NCI-H446 treated with DMSO at 0.1 percent for 48 hours (cell line): ENCODE measurements around the gene ABCA10.
A peak's percentile ranks its signal among the peaks of the same experiment; 100 is the strongest.
"Not testable (repeated sequence)": the region's sequence is repeated elsewhere in the genome, so short reads cannot be mapped to it uniquely, and the experiment has no call there.

ENCODE experiments used
- DNase-seq: peaks from one replicate; lab custom pipeline; 2025; lab: John Stamatoyannopoulos, UW

The ABCA10 gene, protein sequence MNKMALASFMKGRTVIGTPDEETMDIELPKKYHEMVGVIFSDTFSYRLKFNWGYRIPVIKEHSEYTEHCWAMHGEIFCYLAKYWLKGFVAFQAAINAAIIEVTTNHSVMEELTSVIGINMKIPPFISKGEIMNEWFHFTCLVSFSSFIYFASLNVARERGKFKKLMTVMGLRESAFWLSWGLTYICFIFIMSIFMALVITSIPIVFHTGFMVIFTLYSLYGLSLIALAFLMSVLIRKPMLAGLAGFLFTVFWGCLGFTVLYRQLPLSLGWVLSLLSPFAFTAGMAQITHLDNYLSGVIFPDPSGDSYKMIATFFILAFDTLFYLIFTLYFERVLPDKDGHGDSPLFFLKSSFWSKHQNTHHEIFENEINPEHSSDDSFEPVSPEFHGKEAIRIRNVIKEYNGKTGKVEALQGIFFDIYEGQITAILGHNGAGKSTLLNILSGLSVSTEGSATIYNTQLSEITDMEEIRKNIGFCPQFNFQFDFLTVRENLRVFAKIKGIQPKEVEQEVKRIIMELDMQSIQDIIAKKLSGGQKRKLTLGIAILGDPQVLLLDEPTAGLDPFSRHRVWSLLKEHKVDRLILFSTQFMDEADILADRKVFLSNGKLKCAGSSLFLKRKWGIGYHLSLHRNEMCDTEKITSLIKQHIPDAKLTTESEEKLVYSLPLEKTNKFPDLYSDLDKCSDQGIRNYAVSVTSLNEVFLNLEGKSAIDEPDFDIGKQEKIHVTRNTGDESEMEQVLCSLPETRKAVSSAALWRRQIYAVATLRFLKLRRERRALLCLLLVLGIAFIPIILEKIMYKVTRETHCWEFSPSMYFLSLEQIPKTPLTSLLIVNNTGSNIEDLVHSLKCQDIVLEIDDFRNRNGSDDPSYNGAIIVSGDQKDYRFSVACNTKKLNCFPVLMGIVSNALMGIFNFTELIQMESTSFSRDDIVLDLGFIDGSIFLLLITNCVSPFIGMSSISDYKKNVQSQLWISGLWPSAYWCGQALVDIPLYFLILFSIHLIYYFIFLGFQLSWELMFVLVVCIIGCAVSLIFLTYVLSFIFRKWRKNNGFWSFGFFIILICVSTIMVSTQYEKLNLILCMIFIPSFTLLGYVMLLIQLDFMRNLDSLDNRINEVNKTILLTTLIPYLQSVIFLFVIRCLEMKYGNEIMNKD (N-terminal part only)

DNA sequence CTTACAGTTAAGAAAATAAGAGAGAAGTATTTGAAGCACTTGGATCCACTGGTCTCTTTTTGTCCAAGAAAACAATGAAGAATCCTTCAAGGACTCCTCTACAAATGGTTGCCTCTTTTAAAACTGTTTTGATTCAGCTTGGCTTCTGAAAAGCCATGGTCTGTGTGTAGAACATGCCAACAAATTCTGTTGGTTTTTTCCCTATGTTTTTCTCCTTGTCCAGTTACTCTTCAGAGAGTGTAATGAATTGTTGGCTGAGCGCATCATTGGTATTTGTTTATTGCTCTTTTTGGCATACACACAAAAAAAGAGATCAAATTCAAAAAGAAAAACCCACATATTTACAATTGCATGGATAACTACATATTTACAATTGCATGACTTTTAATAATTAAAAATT lies at the start of gene ABCA10:
ABCA10 (minus strand) TSS at position 249 of the 400 bp plus-strand sequence. CDS start 3,466 bp downstream, outside the sequence.
- no peak for DNase-seq

DNA sequence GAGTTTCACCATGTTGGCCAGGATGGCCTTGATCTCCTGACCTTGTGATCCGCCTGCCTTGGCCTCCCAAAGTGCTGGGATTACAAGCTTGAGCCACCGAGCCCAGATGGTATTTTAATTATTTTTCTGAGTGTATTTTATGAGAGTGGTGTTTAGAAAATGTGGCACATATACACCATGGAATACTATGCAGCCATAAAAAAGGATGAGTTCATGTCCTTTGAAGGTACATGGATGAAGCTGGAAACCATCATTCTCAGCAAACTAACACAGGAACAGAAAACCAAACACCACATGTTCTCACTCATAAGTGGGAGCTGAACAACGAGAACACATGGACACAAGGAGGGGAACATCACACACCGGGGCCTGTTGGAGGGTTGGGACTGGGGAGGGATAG lies 47.7 kb upstream of the ABCA10 start:
- DNase-seq, result not testable (repeated sequence)

GRCh38 chr17:69275751-69276150 lies 47.1 kb upstream of the ABCA10 start:
- DNase-seq, result no peak

- DNase-seq, result no peak
Measured at GRCh38 chr17:69271023-69271422, 42.4 kb upstream of the ABCA10 start.

- no peak for DNase-seq
Measured at GRCh38 chr17:69269131-69269998, 40.7 kb upstream of the ABCA10 start.

DNA sequence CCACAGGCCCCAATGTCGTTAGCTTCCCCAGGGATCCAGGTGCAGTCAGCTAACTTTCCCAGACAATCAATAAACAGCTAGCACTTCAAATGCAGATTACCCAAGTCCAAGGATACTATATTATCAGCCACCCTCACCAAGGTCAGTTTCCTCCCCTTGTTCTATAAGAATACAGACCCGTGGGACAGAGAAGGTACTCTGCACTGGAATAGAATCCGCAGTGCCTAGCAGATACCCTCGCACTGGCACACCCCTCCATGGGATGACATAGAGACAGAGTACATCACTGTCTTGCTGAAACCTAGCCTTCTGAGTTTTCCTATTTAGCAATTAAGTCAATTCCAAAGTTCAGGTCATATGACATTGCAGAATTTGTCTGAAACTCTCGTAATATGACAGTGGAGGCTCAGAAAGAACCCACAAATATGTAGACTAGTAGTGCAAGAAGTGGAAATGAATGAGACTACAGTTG lies 40.0 kb upstream of the ABCA10 start:
- no peak for DNase-seq

GRCh38 chr17:69267219-69267618 lies 38.6 kb upstream of the ABCA10 start:
- no peak for DNase-seq

DNA sequence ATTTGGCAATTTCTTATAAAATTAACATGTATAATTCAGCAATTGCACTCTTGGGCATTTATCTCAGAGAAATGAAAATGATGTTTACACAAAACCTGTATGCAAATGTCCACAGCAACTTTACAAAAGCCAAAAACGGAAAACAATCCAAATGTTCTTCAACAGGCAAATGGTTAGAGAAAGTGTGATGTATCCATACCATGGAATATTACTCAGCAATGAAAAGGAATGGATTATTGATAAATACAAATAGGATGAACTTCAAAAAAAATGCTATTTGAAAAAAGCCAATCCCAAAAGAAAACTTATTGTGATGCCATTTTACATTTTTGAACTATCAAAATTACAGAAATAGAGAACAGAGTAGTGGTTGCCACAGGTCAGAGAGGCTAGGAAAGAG lies 37.2 kb upstream of the ABCA10 start:
- DNase-seq, result no peak

- no peak for DNase-seq
Measured at GRCh38 chr17:69254187-69254586, 25.6 kb upstream of the ABCA10 start.

- no peak for DNase-seq
Measured at GRCh38 chr17:69250641-69251040, 22.0 kb upstream of the ABCA10 start.

DNA sequence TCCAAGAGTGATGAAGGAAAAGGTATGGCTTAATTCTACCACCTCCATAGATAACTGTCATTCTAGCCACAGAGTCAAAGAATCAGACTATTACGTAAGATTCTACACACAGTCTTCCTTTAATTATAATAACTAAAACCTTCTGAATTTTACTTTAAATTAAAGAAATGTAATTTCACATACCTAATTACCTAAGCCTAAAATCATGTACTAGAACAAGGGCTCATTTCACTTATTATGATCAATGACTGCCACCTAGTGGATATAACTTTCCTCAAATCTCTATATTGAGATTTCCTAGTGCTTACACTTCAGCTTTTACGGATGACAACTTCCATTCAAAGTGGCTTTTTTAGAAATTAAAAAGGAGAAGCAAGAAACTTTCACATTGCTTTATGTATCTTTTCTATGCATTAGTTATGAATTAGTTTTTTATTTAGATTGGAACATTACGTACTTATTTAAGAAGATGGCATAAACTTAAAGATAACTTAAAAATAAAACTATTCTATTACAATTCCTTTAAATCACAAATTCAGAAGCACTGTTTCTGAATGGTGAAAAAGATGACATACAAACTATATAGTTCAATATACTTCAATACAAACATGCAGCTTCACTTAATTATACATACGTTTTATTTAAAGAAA lies 18.2 kb upstream of the ABCA10 start:
- peak; percentile 1 for DNase-seq

GRCh38 chr17:69246202-69246601 lies 17.6 kb upstream of the ABCA10 start:
- no peak for DNase-seq

- DNase-seq, result no peak
Measured at GRCh38 chr17:69245617-69246016, 17.0 kb upstream of the ABCA10 start.

DNA sequence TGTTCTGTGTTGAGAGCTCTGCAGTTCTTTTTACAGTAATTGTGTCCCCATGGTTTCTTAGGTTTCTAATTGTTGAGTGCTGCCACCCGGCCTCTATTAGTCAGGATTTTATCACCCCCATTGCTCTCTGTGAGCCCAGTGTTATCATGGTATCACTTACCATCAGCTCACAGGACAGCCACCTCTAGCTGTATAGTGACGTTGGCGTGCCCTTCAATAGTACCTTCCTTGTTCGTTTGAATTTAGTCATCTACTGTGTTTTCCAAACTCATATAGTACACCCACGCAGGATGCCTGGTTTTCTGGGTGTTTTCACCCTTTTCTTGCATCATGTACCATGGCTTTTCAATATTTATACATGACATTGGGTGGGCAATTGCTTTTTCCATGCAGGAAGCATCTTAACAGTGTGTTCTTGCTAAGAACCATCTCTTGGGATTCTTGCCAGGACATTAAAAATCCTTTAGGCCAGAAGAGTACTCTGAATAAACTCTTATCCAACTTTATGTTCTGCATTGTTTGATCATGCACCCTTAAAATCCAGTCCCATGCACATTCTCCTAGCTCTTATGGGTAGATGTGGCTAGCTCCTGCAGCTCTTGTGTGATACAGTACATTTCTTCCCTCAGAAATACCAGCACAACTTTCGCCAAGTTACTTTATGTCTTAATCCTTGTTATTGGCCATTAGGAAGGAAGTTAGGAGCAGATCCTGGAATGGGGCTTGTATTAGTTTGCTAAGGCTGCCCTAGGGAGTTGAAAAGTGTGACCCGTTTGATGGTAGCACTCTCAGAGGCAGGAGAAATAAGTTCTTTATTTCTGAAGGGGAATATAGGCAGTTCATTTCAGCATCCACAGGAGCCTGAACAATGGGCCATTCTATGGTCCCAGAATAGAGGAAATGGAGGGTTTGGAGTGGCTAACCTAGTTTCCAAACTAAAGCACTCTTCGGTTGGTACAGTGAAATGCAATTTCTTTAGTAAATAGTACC lies 11.3 kb upstream of the ABCA10 start:
- no peak for DNase-seq

- DNase-seq, result no peak
Measured at GRCh38 chr17:69236946-69237345, 8.3 kb upstream of the ABCA10 start.

DNA sequence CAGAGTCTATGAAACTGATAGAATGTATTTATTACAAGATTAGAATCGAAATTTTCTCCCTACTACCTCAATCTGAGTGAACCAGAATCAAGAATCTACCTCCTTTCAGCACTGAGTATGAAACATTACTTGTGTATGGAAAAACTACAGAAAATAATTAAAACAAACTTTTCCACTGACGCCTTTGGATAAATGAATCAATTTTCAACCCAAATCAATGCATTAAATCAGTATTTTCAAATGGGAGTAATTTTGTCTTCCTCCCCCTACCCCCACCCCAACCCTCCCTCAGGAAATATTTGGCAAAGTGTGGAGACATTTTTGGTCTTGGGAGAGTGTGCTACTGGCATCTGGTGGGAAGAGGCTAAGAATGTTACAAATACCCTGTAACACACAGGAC lies 7.8 kb upstream of the ABCA10 start:
- no peak for DNase-seq

GRCh38 chr17:69235338-69236058 lies 6.9 kb upstream of the ABCA10 start:
- DNase-seq, result peak; percentile 26

DNA sequence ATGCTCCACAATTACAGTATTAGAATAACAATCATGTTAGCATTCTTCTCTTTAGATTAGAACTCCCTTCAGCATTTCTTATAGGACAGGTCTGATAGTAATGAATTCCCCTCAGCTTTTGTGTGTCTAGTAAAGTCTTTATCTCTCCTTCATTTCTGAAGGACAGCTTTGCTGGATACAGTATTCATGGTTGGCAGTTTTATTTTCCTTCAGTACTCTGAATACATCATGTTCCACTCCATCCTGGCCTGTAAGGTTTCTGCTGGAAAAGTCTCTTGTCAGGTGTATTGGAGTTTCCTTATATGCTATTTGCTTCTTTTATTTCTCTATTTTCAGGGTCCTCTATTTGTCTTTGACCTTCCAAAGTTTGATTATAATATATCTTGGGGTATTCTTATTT lies 4.0 kb upstream of the ABCA10 start:
- no peak for DNase-seq

DNA sequence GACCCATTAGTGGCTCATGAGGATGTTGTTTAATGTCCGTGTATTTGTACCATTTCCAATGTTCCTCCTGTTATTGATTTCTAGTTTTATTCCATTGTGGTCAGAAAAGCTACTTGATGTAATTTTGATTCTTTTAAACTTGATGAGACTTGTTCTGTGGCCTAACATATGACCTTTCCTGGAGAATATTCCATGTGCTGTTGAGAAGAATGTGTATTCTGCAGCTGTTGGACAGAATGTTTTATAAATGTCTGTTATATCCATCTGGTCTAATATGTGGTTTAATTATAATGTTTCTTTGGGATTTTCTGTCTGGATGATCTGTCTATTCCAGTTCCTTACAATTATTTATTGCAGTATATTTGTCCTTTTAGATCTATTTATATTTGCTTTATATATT lies 2.9 kb upstream of the ABCA10 start:
- no peak for DNase-seq
